GM06990 (cell line): ENCODE data around the gene LRIT3.
"Not testable (repeated sequence)": the region's sequence is repeated elsewhere in the genome, so short reads cannot be mapped to it uniquely, and the experiment has no call there.

ENCODE experiments used
- DNase-seq: peaks from one replicate; pipeline ENCODE4 v3.0.0-alpha.2; 2011; ENCODE audit not compliant: insufficient read length; ENCODE audit errors: extremely low read depth
- H3K27me3 ChIP-seq: replicated peaks from 2 replicates; pipeline ENCODE4 v1.6.0; 2011; ENCODE audit warnings: low read length; ENCODE audit not compliant: control insufficient read depth, insufficient read depth
- H3K36me3 ChIP-seq: 2 replicates; pipeline ENCODE4 v1.5.1; 2011; ENCODE audit warnings: low read length; ENCODE audit not compliant: control insufficient read depth, insufficient read depth
- H3K4me3 ChIP-seq: replicated peaks from 2 replicates; pipeline ENCODE4 v1.5.1; 2011; ENCODE audit warnings: low read depth, mild to moderate bottlenecking, control low read depth, low read length
- TF ChIP-seq, protein P1 (sequence below): IDR thresholded peaks from 2 replicates; pipeline ENCODE4 v1.5.1; 2011; ENCODE audit warnings: low read length, control low read depth, mild to moderate bottlenecking, inconsistent platforms; ENCODE audit not compliant: insufficient read depth, poor library complexity, severe bottlenecking

LRIT3 gene

DNA sequence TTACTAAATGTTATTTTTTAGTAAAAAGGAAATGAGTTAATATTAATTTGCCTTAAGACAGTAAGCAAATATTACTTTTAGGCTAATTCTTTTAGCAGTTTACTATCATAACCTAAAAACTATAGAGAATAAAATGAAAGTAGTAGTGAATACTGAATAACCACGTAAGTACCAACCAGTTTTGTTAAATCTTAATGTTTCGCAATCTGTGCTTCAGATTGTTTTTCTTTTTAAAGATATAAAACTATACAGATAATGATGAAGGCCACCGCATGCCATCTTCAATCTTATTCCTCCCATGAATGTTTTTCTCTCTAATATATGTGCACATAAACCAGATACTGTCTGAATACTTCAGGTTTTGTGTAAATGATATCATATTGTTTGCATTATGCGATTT, 14.2 kb upstream of the LRIT3 start:
- DNase-seq = no peak
- Histone ChIP-seq H3K36me3 (no peaks in the 10 kb centered on the region), H3K27me3 (no peaks in the 10 kb centered on the region), H3K4me3 (no peak overlapping the region)
- TF ChIP-seq, protein P1, sequence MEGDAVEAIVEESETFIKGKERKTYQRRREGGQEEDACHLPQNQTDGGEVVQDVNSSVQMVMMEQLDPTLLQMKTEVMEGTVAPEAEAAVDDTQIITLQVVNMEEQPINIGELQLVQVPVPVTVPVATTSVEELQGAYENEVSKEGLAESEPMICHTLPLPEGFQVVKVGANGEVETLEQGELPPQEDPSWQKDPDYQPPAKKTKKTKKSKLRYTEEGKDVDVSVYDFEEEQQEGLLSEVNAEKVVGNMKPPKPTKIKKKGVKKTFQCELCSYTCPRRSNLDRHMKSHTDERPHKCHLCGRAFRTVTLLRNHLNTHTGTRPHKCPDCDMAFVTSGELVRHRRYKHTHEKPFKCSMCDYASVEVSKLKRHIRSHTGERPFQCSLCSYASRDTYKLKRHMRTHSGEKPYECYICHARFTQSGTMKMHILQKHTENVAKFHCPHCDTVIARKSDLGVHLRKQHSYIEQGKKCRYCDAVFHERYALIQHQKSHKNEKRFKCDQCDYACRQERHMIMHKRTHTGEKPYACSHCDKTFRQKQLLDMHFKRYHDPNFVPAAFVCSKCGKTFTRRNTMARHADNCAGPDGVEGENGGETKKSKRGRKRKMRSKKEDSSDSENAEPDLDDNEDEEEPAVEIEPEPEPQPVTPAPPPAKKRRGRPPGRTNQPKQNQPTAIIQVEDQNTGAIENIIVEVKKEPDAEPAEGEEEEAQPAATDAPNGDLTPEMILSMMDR = no peak

- DNase-seq = no peak
- Histone ChIP-seq H3K36me3 (no peaks in the 10 kb centered on the region), H3K4me3 (no peak overlapping the region), H3K27me3 (no peaks in the 10 kb centered on the region)
- TF ChIP-seq, protein P1 = no peak
These were observed 10.9 kb upstream of the LRIT3 start for GRCh38 chr4:109836985-109837384.

- DNase-seq = no peak
- no peaks in the 10 kb centered on the region for H3K36me3 ChIP-seq
- H3K27me3 ChIP-seq = no peaks in the 10 kb centered on the region
- H3K4me3 ChIP-seq = no peak overlapping the region
- TF ChIP-seq, protein P1 = no peak
These were observed 1.4 kb upstream of the LRIT3 start for GRCh38 chr4:109846395-109847098.

GRCh38 chr4:109848501-109848900, 594 bp downstream of the LRIT3 start:
- DNase-seq = no peak
- no peaks in the 10 kb centered on the region for H3K36me3 ChIP-seq
- no peak overlapping the region for H3K4me3 ChIP-seq
- H3K27me3 ChIP-seq = no peaks in the 10 kb centered on the region
- TF ChIP-seq, protein P1 = no peak

DNA sequence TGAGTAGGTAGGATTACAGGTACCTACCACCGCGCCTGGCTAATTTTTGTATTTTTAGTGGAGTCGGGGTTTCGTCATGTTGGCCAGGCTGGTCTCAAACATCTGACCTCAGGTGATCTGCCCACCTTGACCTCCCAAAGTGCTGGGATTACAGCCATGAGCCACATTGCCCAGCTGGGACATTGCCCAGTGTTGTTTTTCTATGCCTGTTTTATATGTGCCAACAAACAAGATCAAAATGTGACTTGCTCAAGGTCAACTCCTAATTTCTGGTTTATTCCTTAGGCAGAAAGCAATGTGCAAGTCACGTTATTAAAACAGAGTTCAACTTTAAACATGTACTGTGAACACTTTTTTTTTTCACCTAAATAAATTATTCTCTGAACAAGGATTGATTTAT, 2.7 kb downstream of the LRIT3 start:
- no peak for DNase-seq
- TF ChIP-seq, protein P1 = no peak
- Histone ChIP-seq H3K27me3 (no peaks in the 10 kb centered on the region), H3K4me3 (no peak overlapping the region), H3K36me3 (no peaks in the 10 kb centered on the region)

- DNase-seq, H3K4me3 ChIP-seq, H3K27me3 ChIP-seq, H3K36me3 ChIP-seq: not testable (repeated sequence)
These were observed 11.8 kb downstream of the LRIT3 start for GRCh38 chr4:109859426-109860300.
